Embryonic facial prominence (tissue), 1 donor: ENCODE results near the gene RHOBTB3.
"Not testable (repeated sequence)": the region's sequence is repeated elsewhere in the genome, so short reads cannot be mapped to it uniquely, and the experiment has no call there.

Experiments
- DNase-seq: peaks from one replicate; pipeline ENCODE4 v3.0.0-alpha.2; 2016; ENCODE audit errors: extremely low spot score

Gene RHOBTB3

GRCh38 chr5:95730730-95731570, at the start of gene RHOBTB3:
RHOBTB3 (plus strand) TSS chr5:95731336; CDS start chr5:95731683, 347 bp downstream.
- peak; percentile 70 for DNase-seq

GRCh38 chr5:95682891-95683290, 48.2 kb upstream of the RHOBTB3 start, which contains the start of gene SPATA9:
SPATA9 (minus strand) TSS chr5:95682991; CDS start chr5:95682854, 137 bp downstream.
- no peak for DNase-seq

- no peak for DNase-seq
Measured at GRCh38 chr5:95684361-95684760, 46.8 kb upstream of the RHOBTB3 start.

GRCh38 chr5:95686651-95687050, 44.5 kb upstream of the RHOBTB3 start:
- DNase-seq, result no peak

GRCh38 chr5:95689680-95690079, 41.5 kb upstream of the RHOBTB3 start:
- no peak for DNase-seq

- no peak for DNase-seq
Measured at GRCh38 chr5:95690333-95690732, 40.8 kb upstream of the RHOBTB3 start.

- no peak for DNase-seq
Measured at GRCh38 chr5:95697781-95698681, 33.1 kb upstream of the RHOBTB3 start.

GRCh38 chr5:95699337-95699736, 31.8 kb upstream of the RHOBTB3 start:
- DNase-seq, result no peak

- DNase-seq, result no peak
Measured at GRCh38 chr5:95701074-95701473, 30.1 kb upstream of the RHOBTB3 start.

GRCh38 chr5:95704150-95704549, 27.0 kb upstream of the RHOBTB3 start:
- no peak for DNase-seq

- DNase-seq, result not testable (repeated sequence)
Measured at GRCh38 chr5:95706196-95706595, 24.9 kb upstream of the RHOBTB3 start.

GRCh38 chr5:95707055-95707454, 24.1 kb upstream of the RHOBTB3 start:
- DNase-seq, result no peak

- not testable (repeated sequence) for DNase-seq
Measured at GRCh38 chr5:95707534-95708188, 23.5 kb upstream of the RHOBTB3 start.

GRCh38 chr5:95708876-95709275, 22.3 kb upstream of the RHOBTB3 start:
- no peak for DNase-seq

- no peak for DNase-seq
Measured at GRCh38 chr5:95709967-95710650, 21.0 kb upstream of the RHOBTB3 start.

GRCh38 chr5:95710651-95711500, 20.3 kb upstream of the RHOBTB3 start:
- not testable (repeated sequence) for DNase-seq

GRCh38 chr5:95711501-95712346, 19.4 kb upstream of the RHOBTB3 start:
- DNase-seq, result no peak

- DNase-seq, result no peak
Measured at GRCh38 chr5:95712347-95712958, 18.7 kb upstream of the RHOBTB3 start.

- not testable (repeated sequence) for DNase-seq
Measured at GRCh38 chr5:95713246-95713645, 17.9 kb upstream of the RHOBTB3 start.
